Ovary (tissue), 9 donors: ENCODE data around the gene PFKP. TPM values are rescaled to one million over a fixed set of nuclear protein-coding genes. Genes with fewer than 3 reads are reported as not detected.
"Not testable (repeated sequence)": the region's sequence is repeated elsewhere in the genome, so short reads cannot be mapped to it uniquely, and the experiment has no call there.

Experiments
- DNase-seq, 5 donors: peaks; one replicate each; pipeline ENCODE4 v3.0.0-alpha.2; 2019 to 2020
- H3K27ac ChIP-seq, 2 donors: fragments of 200-600 bp; one replicate each; pipeline versions ENCODE4 v1.5.1 to v1.8.0; 2019 to 2022
- H3K27me3 ChIP-seq: fragments of 200-600 bp; one replicate; pipeline ENCODE4 v1.8.0; 2022
- H3K36me3 ChIP-seq: fragments of 200-600 bp; sonication (generic); one replicate; pipeline ENCODE4 v1.5.1; 2019
- H3K4me1 ChIP-seq: one replicate; pipeline ENCODE4 v1.8.1; 2013; ENCODE audit warnings: mild to moderate bottlenecking, moderate library complexity; ENCODE audit not compliant: insufficient read depth
- H3K4me3 ChIP-seq: fragments of 200-600 bp; sonication (generic); one replicate; pipeline ENCODE4 v1.5.1; 2017
- H3K9me3 ChIP-seq, 2 donors: fragments of 200-600 bp in 1 of 2; sonication (generic) in 1 of 2; one replicate each; pipeline versions ENCODE4 v1.5.1 to v1.8.1; 2013 to 2019; ENCODE audit warnings: mild to moderate bottlenecking in 1 of 2, moderate library complexity in 1 of 2
- CTCF ChIP-seq, 3 donors: fragments of 450-650 bp in 2 of 3; fragments of 200-600 bp in 1 of 3; IDR thresholded peaks; one replicate each; pipeline versions ENCODE4 v1.5.1 to v1.8.0; 2016 to 2022; ENCODE audit warnings: antibody characterized with exemption in 3 of 3, mild to moderate bottlenecking in 1 of 3
- EP300 ChIP-seq: sonication (generic); formaldehyde crosslinking; IDR thresholded peaks from one replicate; pipeline ENCODE4 v1.6.1; 2017; ENCODE audit warnings: antibody characterized with exemption
- POLR2A ChIP-seq: fragments of 450-650 bp; IDR thresholded peaks from one replicate; pipeline ENCODE4 v1.6.1; 2017; ENCODE audit warnings: antibody characterized with exemption, mild to moderate bottlenecking, moderate library complexity
- WGBS, 3 donors: extraction: QIAGEN DNeasy Blood & Tissue Kit in 1 of 3; methylation state at CpG; one replicate each; pipeline versions ENCODE4 v1.1.5 to v1.1.7; 2013 to 2017; 5-methylcytosine and 5-hydroxymethylcytosine counted together
- intact Hi-C, 4 donors: fragments of 100-400 bp; cut with DNase I; formaldehyde crosslinking; loops; one replicate each; pipeline versions ENCODE4 v1.11.0 to v1.15.1; 2022 to 2023
- polyA plus RNA-seq, 2 donors: library from polyadenylated mRNA; stranded (reverse); fragments of 200-250 nt in 1 of 2; fragments of 350-450 nt in 1 of 2; fragmentation: Illumina TruSeq in 1 of 2; extraction: RNeasy Lipid Tissue Mini Kit (QIAGEN cat#74804) in 1 of 2; gene quantifications; one replicate each; pipeline ENCODE4 v1.2.3, GENCODE V29; 2013 to 2014
- total RNA-seq, 7 donors: library from RNA; depleted of rRNA in 2 of 7; stranded (reverse); fragments of >200 nt in 2 of 7; fragmentation: NEBNext Ultra II Directional in 3 of 7; extraction: Animal tissue kit (Norgen Biotek cat#: 25700) in 3 of 7; gene quantifications; one replicate each; pipeline versions ENCODE4 v1.1.0 to v1.2.4, GENCODE V29; 2016 to 2023
- donor health status: DM: no; HTN: no; CAD: no; lungs with moderate emphysema.
- donor health status: DM: no; HTN: no; CAD: no.
- donor health status: Bipolar disorder and iron deficiency.
- donor health status: DM: yes; HTN: yes; CAD: no.
- donor health status: DM: no; HTN: no; CAD: no.
- donor health status: DM: yes; HTN: yes; CAD: no.

The PFKP gene
- total and polyA plus RNA-seq, 9 donors = 12.4 to 74.9 (median 23.1) TPM

- TF ChIP-seq EP300 (no peak), POLR2A (no peak), CTCF (IDR thresholded peaks at IDR 0.05) (no peak)
- H3K27me3 ChIP-seq = no peaks in the 10 kb centered on the region
- no peak overlapping the region for H3K27ac ChIP-seq
- DNase-seq = no peak
- H3K36me3 ChIP-seq = no peaks in the 10 kb centered on the region
- whole genome bisulfite sequencing, 3 donors = 8 to 27% (median 8%) methylated on average over 7 to 8 of the region's 8 CpGs
- intact Hi-C loops = no loop called here
- H3K4me3 ChIP-seq = no peak overlapping the region
- no peaks in the 10 kb centered on the region for H3K9me3 ChIP-seq
- peaks cover 4% of the 10 kb centered on the region for H3K4me1 ChIP-seq
These were observed 7.4 kb upstream of the PFKP start for GRCh38 chr10:3059974-3060373.

DNA sequence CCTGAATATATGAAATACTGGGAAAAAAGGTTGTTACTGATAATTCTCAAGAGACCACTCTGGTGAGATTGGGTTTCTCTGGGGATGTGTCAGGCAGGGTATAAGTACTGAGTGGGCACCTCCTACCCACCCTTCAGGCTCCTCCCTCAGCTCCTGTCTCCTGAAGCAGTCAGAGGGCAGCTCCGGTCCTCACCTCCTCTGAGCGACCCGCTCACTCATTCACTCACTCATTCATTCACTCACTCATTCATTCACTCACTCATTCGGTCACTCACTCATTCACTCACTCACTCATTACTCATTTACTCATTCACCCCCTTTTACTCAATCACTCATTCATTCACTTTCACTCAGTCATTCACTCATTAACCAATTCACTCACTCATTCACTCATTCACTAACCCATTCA is 6.9 kb upstream of the PFKP start:
- H3K27me3 ChIP-seq = no peaks in the 10 kb centered on the region

DNA sequence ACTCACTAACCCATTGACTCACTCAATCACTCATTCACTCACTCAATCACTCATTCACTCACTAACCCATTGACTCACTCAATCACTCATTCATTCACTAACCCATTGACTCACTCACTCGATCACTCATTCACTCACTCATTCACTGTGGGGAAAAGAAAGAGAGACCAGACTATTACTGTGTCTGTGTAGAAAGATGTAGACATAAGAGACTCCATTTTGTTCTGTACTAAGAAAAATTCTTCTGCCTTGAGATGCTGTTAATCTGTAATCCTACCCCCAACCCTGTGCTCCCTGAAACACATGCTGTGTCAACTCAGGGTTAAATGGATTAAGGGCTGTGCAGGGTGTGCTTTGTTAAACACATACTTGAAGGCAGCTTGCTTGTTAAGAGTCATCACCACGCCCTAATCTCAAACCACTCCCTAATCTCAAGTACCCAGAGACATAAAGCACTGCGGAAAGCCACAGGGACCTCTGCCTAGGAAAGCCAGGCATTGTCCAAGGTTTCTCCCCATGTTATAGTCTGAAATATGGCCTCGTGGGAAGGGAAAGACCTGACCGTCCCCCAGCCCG is 5.9 kb upstream of the PFKP start:
- intact Hi-C loops, H3K4me1 ChIP-seq, H3K4me3 ChIP-seq, H3K9me3 ChIP-seq, H3K36me3 ChIP-seq, H3K27ac ChIP-seq, DNase-seq, H3K27me3 ChIP-seq: not testable (repeated sequence)
- WGBS, 3 donors = 47 to 60% (median 51%) methylated on average over 6 of the region's 6 CpGs

More for the DNA sequence above, 6.9 kb upstream of the PFKP start:
- intact Hi-C loops = no loop called here
- DNase-seq = no peak
- Histone ChIP-seq H3K36me3 (no peaks in the 10 kb centered on the region), H3K9me3 (no peaks in the 10 kb centered on the region), H3K4me1 (peaks cover 1% of the 10 kb centered on the region), H3K27ac (no peak overlapping the region), H3K4me3 (no peak overlapping the region)
- 63 to 70% (median 66%) methylated on average over 4 of the region's 4 CpGs for WGBS, 3 donors
- TF ChIP-seq EP300 = no peak
- no peak for TF ChIP-seq POLR2A
- no peak for TF ChIP-seq CTCF (IDR thresholded peaks at IDR 0.05)

GRCh38 chr10:3062502-3063186 is 4.7 kb upstream of the PFKP start:
- no peak for TF ChIP-seq POLR2A
- TF ChIP-seq CTCF (IDR thresholded peaks at IDR 0.05) = no peak
- no peak for TF ChIP-seq EP300
- Histone ChIP-seq H3K4me1 (peaks cover 8% of the 10 kb centered on the region), H3K27me3 (no peaks in the 10 kb centered on the region), H3K9me3 (no peaks in the 10 kb centered on the region), H3K36me3 (no peaks in the 10 kb centered on the region), H3K27ac (no peak overlapping the region), H3K4me3 (no peak overlapping the region)
- intact Hi-C loops = no loop called here
- 55 to 56% (median 55%) methylated on average over 5 of the region's 6 CpGs for WGBS, 3 donors
- DNase-seq = no peak

GRCh38 chr10:3064423-3064822 is 2.9 kb upstream of the PFKP start:
- Histone ChIP-seq H3K4me3 (no peak overlapping the region), H3K4me1 (peaks cover 11% of the 10 kb centered on the region), H3K27ac (no peak overlapping the region), H3K27me3 (no peaks in the 10 kb centered on the region), H3K36me3 (no peaks in the 10 kb centered on the region), H3K9me3 (no peaks in the 10 kb centered on the region)
- intact Hi-C loops = no loop called here
- TF ChIP-seq POLR2A (no peak), CTCF (IDR thresholded peaks at IDR 0.05) (no peak), EP300 (no peak)
- 95 to 98% (median 97%) methylated on average over 2 of the region's 2 CpGs for WGBS, 3 donors
- no peak for DNase-seq
